Femur (tissue), 1 donor: ENCODE data around the gene RHOT2.

Source experiments
- DNase-seq: peaks from one replicate; pipeline ENCODE4 v3.0.0-alpha.2; 2017

The RHOT2 gene

GRCh38 chr16:632486-633335 lies 35.2 kb upstream of the RHOT2 start:
- DNase-seq: no peak

GRCh38 chr16:633336-634050 lies 34.4 kb upstream of the RHOT2 start:
- DNase-seq: peak; percentile 29

- DNase-seq: no peak
These were observed 33.8 kb upstream of the RHOT2 start for GRCh38 chr16:634051-634670.

GRCh38 chr16:634996-635395 lies 32.9 kb upstream of the RHOT2 start:
- no peak for DNase-seq

- DNase-seq: peak; percentile 44
These were observed 32.2 kb upstream of the RHOT2 start for GRCh38 chr16:635573-636205.

GRCh38 chr16:636206-637080 lies 31.5 kb upstream of the RHOT2 start, which contains the start of gene METTL26:
Gene METTL26 (minus strand): TSS chr16:636305. CDS start chr16:636290, 15 bp downstream.
- DNase-seq: peak; percentile 96

GRCh38 chr16:637081-638018 lies 30.6 kb upstream of the RHOT2 start:
- peak; percentile 95 for DNase-seq

GRCh38 chr16:638034-638543 lies 29.8 kb upstream of the RHOT2 start:
- peak; percentile 30 for DNase-seq

- no peak for DNase-seq
These were observed 29.1 kb upstream of the RHOT2 start for GRCh38 chr16:638836-639235.

- no peak for DNase-seq
These were observed 27.3 kb upstream of the RHOT2 start for GRCh38 chr16:640614-641013.

- peak; percentile 85 for DNase-seq
These were observed 26.4 kb upstream of the RHOT2 start, which contains the start of gene MCRIP2 for GRCh38 chr16:641326-642188. Gene MCRIP2 (plus strand): TSS chr16:641828. CDS start chr16:641992, 164 bp downstream.

GRCh38 chr16:642189-643049 lies 25.5 kb upstream of the RHOT2 start:
- DNase-seq: peak; percentile 44

GRCh38 chr16:643050-643368 lies 24.9 kb upstream of the RHOT2 start:
- DNase-seq: no peak

GRCh38 chr16:644556-644955 lies 23.4 kb upstream of the RHOT2 start:
- no peak for DNase-seq

- DNase-seq: no peak
These were observed 21.9 kb upstream of the RHOT2 start for GRCh38 chr16:645852-646678.

GRCh38 chr16:646679-647172 lies 21.2 kb upstream of the RHOT2 start:
- no peak for DNase-seq

- DNase-seq: no peak
These were observed 20.6 kb upstream of the RHOT2 start for GRCh38 chr16:647173-647902.
